Limb (tissue), 2 donors: ENCODE results near the gene PATE3.

Experiments
- DNase-seq, 2 donors: peaks; one replicate each; pipeline ENCODE4 v3.0.0-alpha.2; 2016; ENCODE audit errors: extremely low spot score in 2 of 2

The PATE3 gene, protein sequence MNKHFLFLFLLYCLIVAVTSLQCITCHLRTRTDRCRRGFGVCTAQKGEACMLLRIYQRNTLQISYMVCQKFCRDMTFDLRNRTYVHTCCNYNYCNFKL

GRCh38 chr11:125787827-125788226, at the start of gene PATE3:
PATE3 (plus strand) TSS chr11:125788127; CDS start chr11:125788152, 25 bp downstream.
- DNase-seq: no peak

- DNase-seq: no peak
Measured at GRCh38 chr11:125740617-125741016, 47.3 kb upstream of the PATE3 start.

DNA sequence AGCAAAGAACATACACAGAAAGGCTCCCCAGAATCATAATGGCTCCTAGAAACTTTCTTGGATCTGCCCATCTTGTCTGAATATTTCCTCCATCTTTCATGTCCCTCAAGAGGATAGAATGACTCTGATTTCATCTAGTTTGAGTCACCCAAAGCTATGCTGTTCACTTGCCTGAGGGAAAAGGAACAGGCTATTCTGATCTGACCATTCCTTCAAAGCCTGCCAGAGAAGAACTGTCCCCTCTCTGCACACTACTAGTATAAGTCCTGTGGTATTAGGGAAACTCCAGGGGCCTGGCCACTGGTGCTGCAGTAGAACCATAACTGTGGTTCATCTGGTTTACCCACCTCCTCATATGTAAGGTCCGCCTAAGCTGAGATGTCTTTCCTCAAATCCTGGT, 44.2 kb upstream of the PATE3 start:
- no peak for DNase-seq

- DNase-seq: no peak
Measured at GRCh38 chr11:125745979-125746378, 41.9 kb upstream of the PATE3 start, which contains the start of gene PATE1. PATE1 (plus strand) TSS chr11:125746279; CDS start chr11:125746305, 26 bp downstream.

DNA sequence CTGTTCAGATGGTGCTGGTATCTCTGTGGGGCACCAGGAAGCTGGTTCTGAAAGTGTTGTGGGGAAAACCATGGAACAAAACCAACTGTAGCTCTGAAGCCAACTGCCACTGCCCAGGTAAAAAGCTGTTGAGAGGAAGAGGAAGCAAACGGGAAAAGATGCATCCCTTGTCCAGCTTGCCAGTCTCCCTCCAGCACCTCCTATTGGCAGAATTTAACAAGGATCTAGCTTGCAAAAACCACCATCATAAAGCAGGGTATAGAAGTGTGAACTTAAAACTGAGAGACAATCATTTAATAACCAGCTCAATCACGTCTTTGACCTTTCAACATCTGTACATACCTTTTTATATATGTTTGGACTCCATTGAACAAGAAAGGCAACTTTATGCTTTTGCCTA, 37.3 kb upstream of the PATE3 start:
- no peak for DNase-seq

DNA sequence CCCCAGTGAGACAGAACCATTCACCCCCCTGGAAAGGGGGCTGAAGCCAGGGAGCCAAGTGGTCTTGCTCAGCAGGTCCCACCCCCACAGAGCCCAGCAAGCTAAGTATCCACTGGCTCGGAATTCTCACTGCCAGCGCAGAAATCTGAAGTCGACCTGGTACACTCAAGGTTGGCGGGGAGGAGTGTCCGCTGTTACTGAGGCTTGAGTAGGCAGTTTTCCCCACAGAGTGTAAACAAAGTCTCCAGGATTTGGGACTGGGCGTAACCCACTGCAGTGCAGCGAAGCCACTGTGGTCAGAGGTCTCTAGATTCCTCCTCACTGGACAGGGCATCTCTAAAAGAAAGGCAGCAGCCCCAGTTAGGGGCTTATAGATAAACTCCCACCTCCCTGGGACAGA, 31.9 kb upstream of the PATE3 start:
- no peak for DNase-seq

- DNase-seq: no peak
Measured at GRCh38 chr11:125762445-125762844, 25.5 kb upstream of the PATE3 start.

DNA sequence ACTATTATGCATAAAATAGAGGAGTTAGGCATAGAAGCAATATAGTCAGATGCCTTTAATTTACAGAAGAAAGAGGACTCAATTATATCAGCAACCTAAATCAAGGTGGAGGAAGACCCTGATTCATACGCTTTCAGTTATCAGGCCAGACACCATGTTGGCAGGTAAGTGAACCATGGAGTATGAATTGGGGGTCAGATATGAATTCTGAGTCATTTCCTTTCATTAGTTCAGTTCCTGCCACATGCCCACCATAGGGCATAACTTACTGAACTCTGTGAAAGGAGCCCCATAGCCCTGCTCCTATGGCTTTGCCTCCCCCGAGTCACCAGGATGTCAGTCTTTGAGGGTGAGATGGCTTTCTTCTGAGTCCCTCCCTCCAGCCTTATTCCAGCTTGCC, 24.4 kb upstream of the PATE3 start:
- no peak for DNase-seq

- DNase-seq: no peak
Measured at GRCh38 chr11:125766251-125766650, 21.7 kb upstream of the PATE3 start.

DNA sequence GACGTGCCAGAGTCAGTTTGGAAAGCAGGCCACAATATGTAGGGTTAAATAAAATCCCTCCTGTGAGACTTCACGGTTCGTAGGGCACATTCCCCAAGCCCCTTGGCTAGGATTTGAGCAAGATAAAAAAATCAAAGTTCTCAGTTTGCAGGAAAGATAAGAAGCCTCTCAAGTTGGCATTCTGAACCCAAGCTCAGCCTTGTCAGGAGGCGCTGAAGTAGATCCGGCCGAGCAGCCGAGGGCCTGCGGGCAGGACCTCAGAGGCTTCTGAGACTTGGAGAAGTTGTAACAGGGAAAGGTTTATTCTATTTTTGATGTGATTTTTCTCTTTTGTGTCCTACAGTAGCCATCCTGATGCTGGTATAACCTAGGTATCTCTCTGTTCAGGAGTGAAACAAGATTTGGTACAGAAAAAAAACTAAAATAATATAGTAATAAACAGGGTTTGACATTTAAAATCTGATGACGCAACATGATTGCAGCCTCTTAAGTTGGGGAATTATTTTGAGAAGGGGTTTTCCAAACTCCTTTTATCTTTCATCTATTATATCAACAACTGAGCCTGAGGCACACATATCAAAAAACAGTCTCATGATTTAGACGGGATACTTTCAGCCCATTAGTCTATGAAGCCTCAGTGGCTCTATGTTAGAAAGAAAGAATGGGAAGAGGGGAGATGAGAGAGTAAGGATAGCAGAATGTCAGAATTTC, 19.4 kb upstream of the PATE3 start:
- no peak for DNase-seq

DNA sequence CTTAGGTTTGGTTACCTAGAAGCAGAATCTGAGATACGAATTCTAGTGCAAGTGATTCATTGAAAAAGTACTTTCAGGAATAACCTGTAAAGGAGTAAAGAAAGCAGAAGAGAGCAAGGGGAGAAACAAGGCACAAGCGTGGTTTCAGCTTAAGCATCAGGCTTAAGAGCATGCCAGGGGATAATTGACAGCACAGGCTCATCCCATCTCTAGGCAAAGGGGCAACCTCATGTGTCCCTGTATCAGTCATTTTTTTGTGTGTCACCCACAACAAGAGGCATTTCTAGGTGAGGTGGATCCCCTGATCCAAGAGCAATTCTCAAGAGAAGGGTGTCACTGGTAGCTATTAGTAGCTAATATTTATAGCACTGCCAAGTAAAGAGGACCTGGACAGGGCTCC, 17.3 kb upstream of the PATE3 start:
- no peak for DNase-seq

DNA sequence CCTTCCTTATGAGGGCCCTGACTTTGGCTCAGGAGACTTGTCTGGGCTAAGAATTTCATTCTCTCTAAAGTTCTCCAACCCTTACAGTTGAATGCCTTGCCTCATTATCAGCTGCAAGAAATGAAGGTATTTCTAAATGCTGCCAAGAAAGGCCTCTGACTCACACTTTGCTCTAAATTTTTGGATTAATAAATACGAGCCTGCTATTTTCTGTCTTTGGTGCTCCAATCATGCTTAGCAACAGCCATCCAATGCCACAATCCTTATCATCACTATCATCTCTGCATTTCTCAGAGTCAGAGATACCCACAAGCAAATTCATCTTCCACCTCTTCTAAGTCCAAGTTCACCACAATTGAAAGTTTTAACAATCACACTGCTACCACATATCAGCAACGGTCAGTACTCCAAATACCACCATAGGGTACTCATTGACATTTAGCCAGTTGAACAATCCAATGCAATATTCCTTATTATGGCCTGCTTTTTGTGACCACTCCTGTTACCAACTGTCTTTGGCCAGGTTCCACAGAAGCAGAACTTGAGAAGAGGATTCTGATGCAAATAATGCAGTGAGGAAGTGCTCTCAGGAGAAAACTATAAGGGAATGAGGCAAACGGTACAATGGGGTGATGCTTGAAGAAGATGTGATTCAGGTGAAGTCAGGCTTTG, 15.0 kb upstream of the PATE3 start:
- DNase-seq: no peak

- DNase-seq: no peak
Measured at GRCh38 chr11:125773516-125773915, 14.4 kb upstream of the PATE3 start.

GRCh38 chr11:125777309-125777708, 10.6 kb upstream of the PATE3 start:
- DNase-seq: no peak

- no peak for DNase-seq
Measured at GRCh38 chr11:125778728-125779127, 9.2 kb upstream of the PATE3 start, which contains the start of gene PATE2. PATE2 (minus strand) TSS chr11:125778828; CDS start chr11:125778773, 55 bp downstream.

DNA sequence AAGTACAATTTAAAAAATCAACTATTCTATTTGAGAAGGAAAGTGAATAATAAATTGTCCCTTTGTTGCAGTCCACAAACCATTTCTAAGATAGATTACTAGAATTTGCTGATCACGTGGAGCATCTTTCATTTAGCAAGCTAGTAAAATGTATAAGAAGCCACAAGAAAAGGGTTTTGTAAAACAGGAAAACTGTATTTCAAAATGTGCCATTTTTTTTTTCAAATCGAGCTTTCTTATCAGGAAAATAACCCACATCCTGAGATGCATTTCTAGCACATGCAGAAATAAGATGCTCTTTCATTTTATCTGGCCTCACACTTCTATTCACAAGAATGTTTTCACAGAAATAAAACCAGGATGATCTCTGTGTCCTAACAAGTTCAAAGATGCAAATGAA, 3.2 kb upstream of the PATE3 start:
- DNase-seq: no peak

DNA sequence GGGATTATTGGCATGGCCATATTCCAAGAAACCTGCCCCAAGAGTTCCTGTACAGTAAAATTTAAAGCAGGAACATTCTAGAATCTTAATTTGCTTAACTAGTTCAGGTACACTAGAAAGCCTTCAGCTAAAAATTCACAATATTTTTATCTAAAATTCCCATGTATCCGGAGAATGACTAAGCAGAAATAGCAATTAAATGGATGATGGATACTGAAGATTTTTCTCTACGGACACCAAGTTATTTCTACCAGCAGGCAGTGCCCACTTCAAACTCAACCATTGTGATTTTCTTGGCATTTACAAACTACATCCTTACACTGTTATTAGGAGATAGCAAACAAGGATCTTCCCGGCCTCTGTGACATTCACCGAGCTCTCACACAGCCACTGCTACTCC, 2.9 kb downstream of the PATE3 start:
- no peak for DNase-seq

DNA sequence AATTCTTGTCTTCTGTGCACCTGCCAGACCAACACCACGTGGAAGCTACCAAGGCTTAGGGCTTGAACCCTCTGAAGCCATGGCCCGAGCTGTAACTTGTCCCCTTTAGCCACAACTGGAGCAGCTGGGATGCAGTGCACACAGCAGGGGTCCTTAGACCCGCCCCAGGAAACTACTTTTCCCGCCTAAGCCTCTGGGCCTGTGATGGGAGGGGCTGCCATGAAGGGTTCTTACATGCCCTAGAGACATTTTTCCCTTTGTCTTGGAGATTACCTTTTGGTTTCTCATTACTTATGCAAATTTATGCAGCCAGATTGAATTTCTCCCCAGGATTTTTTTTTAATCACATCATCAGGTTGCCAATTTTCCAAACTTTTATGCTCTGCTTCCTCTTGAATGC, 9.7 kb downstream of the PATE3 start:
- DNase-seq: no peak

GRCh38 chr11:125799808-125800207, 11.9 kb downstream of the PATE3 start:
- DNase-seq: no peak

GRCh38 chr11:125802387-125802786, 14.5 kb downstream of the PATE3 start:
- no peak for DNase-seq

- no peak for DNase-seq
Measured at GRCh38 chr11:125807909-125808308, 20.0 kb downstream of the PATE3 start.

DNA sequence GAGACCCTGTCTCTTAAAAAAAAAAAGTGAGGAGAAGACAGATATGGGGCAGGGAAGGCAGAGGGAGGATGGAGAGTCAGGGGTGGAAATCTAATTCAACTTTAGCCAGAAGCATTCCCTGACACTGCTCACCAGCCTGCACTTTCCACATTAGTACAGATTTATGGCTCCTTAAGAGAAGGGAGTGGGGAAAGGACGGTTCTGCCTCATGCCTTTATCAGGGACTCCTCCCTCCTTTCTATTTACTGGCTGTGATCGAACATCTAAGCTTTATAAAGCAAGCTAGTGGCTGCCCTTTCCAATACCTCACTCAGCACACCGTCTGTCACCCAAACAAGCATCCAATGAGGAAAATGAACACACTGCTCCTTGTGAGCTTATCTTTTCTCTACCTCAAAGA, 45.1 kb downstream of the PATE3 start, which contains the start of gene PATE4:
Gene PATE4 (plus strand): TSS at position 301 of the 400 bp plus-strand sequence. CDS start 44 bp downstream, at position 345.
- no peak for DNase-seq

DNA sequence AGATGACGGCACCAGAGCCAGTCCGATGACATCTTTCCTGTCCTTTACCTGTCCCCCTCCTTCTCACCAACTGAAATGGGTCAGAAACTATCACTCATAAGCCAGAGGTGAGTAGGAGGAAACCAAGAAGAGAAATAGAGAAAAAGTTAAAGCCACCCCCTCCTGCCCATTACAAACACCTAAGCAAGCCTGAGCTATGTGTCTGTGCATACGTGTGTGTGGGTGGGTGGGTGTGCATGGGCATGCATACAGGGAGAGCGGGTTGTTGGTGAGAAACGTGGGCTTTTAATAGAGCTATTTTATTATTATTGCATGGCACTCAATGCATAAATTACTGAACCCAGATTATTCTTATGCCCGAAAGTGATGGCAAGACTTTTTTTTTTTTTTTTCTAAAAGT, 47.8 kb downstream of the PATE3 start:
- DNase-seq: no peak
